CD4-positive, alpha-beta memory T cell (primary cell): ENCODE data around the gene ATXN2. TPM values are rescaled to one million over a fixed set of nuclear protein-coding genes. Genes with fewer than 3 reads are reported as not detected.

ENCODE experiments used
- CTCF ChIA-PET: fragments of 350-600 bp; sonication (Branson Sonifier 250); formaldehyde crosslinking; loops from one replicate; lab custom pipeline; 2021; ENCODE audit warnings: inconsistent platforms; ENCODE audit not compliant: partially characterized antibody; lab: Charles Lee
- POLR2A ChIA-PET: fragments of 350-600 bp; sonication (Branson Sonifier 250); formaldehyde crosslinking; loops from one replicate; lab custom pipeline; 2021; ENCODE audit not compliant: partially characterized antibody; lab: Charles Lee
- DNase-seq, 5 donors: peaks; one replicate each; pipeline versions ENCODE4 v3.0.0 to v3.0.0-alpha.2; 2020 to 2022; ENCODE audit warnings: mixed read lengths in 1 of 5
- H3K27ac ChIP-seq: one replicate; pipeline ENCODE4 v1.7.0; 2013; ENCODE audit warnings: low read depth, low read length
- H3K27me3 ChIP-seq: 2 replicates; pipeline ENCODE4 v1.7.0; 2013; ENCODE audit warnings: mild to moderate bottlenecking, low read length, moderate library complexity; ENCODE audit not compliant: insufficient read depth
- H3K36me3 ChIP-seq: 2 replicates; pipeline ENCODE4 v1.7.0; 2013; ENCODE audit warnings: mild to moderate bottlenecking, low read length, moderate library complexity; ENCODE audit not compliant: insufficient read depth
- H3K4me1 ChIP-seq: 2 replicates; pipeline ENCODE4 v1.7.0; 2013; ENCODE audit warnings: mild to moderate bottlenecking, low read length, moderate library complexity; ENCODE audit not compliant: insufficient read depth
- H3K4me3 ChIP-seq, 2 donors: one replicate each; pipeline ENCODE4 v1.7.0; 2013; ENCODE audit warnings: low read length in 2 of 2, mild to moderate bottlenecking in 1 of 2
- H3K9me3 ChIP-seq, 2 donors: one replicate each; pipeline ENCODE4 v1.7.0; 2013; ENCODE audit warnings: low read length in 2 of 2, control low read depth in 1 of 2; ENCODE audit not compliant: control insufficient read depth in 1 of 2
- H3K27ac Mint-ChIP-seq, 7 donors: one replicate each; pipeline ENCODE4 v1.8.0; 2020 to 2021; ENCODE audit warnings: mixed read lengths in 7 of 7, mild to moderate bottlenecking in 6 of 7, inconsistent platforms in 3 of 7, moderate library complexity in 3 of 7
- H3K27me3 Mint-ChIP-seq, 2 donors: one replicate each; pipeline ENCODE4 v1.8.0; 2020 to 2021; ENCODE audit warnings: mixed read lengths in 2 of 2
- H3K36me3 Mint-ChIP-seq, 2 donors: one replicate each; pipeline ENCODE4 v1.8.0; 2020 to 2021; ENCODE audit warnings: mixed read lengths in 2 of 2, inconsistent platforms in 1 of 2, mild to moderate bottlenecking in 1 of 2
- H3K4me1 Mint-ChIP-seq, 4 donors: one replicate each; pipeline ENCODE4 v1.8.0; 2020 to 2021; ENCODE audit warnings: mixed read lengths in 4 of 4, mild to moderate bottlenecking in 1 of 4
- H3K4me3 Mint-ChIP-seq, 8 donors: one replicate each; pipeline ENCODE4 v1.8.0; 2020 to 2021; ENCODE audit warnings: mixed read lengths in 8 of 8, mild to moderate bottlenecking in 7 of 8, moderate library complexity in 6 of 8, inconsistent platforms in 3 of 8
- H3K9me3 Mint-ChIP-seq, 8 donors: one replicate each; pipeline ENCODE4 v1.8.0; 2020 to 2021; ENCODE audit warnings: mixed read lengths in 8 of 8, mild to moderate bottlenecking in 5 of 8, inconsistent platforms in 3 of 8, moderate library complexity in 1 of 8
- intact Hi-C: fragments of 100-400 bp; cut with micrococcal nuclease; formaldehyde crosslinking; loops from one replicate; pipeline ENCODE4 v1.15.1; 2023
- polyA plus RNA-seq, 2 donors: library from polyadenylated mRNA; unstranded; fragments of 300-500 nt; fragmentation: Illumina TruSeq; gene quantifications; one replicate each; pipeline ENCODE4 v1.2.3, GENCODE V29; 2021
- total RNA-seq, 2 experiments: library from RNA; stranded (reverse); gene quantifications; one replicate each; pipeline ENCODE4 v1.2.3, GENCODE V29; 2021

ATXN2 gene
- total and polyA plus RNA-seq, 4 experiments from 2014 or later, result 11.0 to 74.8 (median 53.0) TPM

GRCh38 chr12:111440152-111440551 is 159.0 kb downstream of the ATXN2 start:
- peak overlapping the region; percentile 25 for H3K27ac ChIP-seq

GRCh38 chr12:111439657-111440151 is 159.4 kb downstream of the ATXN2 start:
- ChIA-PET CTCF (interaction anchor here (1.1 to 6.6 kb wide), 4 partner anchors 12 to 43 kb away, joined by 3 to 66 read pairs (median 4); no protein-coding TSS in a partner anchor), POLR2A (interaction anchor here (0.8 to 27.1 kb wide), 2 partner anchors 9 to 33 kb away, joined by 3 to 683 read pairs; partner anchors contain the start of gene SH2B3)
- no peak for DNase-seq
- H3K9me3 ChIP-seq, result no peaks in the 10 kb centered on the region
- Mint-ChIP-seq H3K4me3 (peak overlapping the region in 1 of 8 donors; percentile 34), H3K9me3 (no peaks in the 10 kb centered on the region), H3K4me1 (peaks cover 70 to 98% (median 84%) of the 10 kb centered on the region in 4 donors), H3K36me3 (peaks cover 10 to 24% of the 10 kb centered on the region in 2 donors), H3K27ac (peak overlapping the region; percentile 62 to 100 (median 88)), H3K27me3 (no peaks in the 10 kb centered on the region)
- H3K27me3 ChIP-seq, result no peaks in the 10 kb centered on the region
- H3K4me3 ChIP-seq, result no peak overlapping the region
- H3K36me3 ChIP-seq, result no peaks in the 10 kb centered on the region
- intact Hi-C loops, result no loop called here
- peaks cover 97% of the 10 kb centered on the region for H3K4me1 ChIP-seq
- peak overlapping the region; percentile 25 for H3K27ac ChIP-seq

More at GRCh38 chr12:111440152-111440551, 159.0 kb downstream of the ATXN2 start:
- Mint-ChIP-seq H3K4me3 (peak overlapping the region in 2 of 8 donors; percentile 34 to 52), H3K9me3 (no peaks in the 10 kb centered on the region), H3K36me3 (peaks cover 10 to 25% of the 10 kb centered on the region in 2 donors), H3K27me3 (no peaks in the 10 kb centered on the region), H3K27ac (peak overlapping the region; percentile 62 to 100 (median 85)), H3K4me1 (peaks cover 70 to 98% (median 84%) of the 10 kb centered on the region in 4 donors)
- ChIA-PET POLR2A (interaction anchor here (6.7 to 27.1 kb wide), 2 partner anchors 12 to 34 kb away, joined by 107 to 683 read pairs; partner anchors contain the start of gene SH2B3), CTCF (interaction anchor here (1.1 to 22.4 kb wide), 5 partner anchors 12 to 43 kb away, joined by 3 to 1282 read pairs (median 4); partner anchors contain the start of gene SH2B3)
- Histone ChIP-seq H3K27me3 (no peaks in the 10 kb centered on the region), H3K9me3 (no peaks in the 10 kb centered on the region), H3K4me3 (no peak overlapping the region), H3K4me1 (peaks cover 97% of the 10 kb centered on the region), H3K36me3 (no peaks in the 10 kb centered on the region)
- DNase-seq, result no peak
- intact Hi-C loops, result no loop called here

- no peaks in the 10 kb centered on the region for H3K36me3 ChIP-seq
- no peak overlapping the region for H3K4me3 ChIP-seq
- peak overlapping the region; percentile 98 for H3K27ac ChIP-seq
- no peaks in the 10 kb centered on the region for H3K9me3 ChIP-seq
- intact Hi-C loops, result no loop called here
- no peaks in the 10 kb centered on the region for H3K27me3 Mint-ChIP-seq
- H3K4me1 Mint-ChIP-seq, result peaks cover 69 to 98% (median 84%) of the 10 kb centered on the region in 4 donors
- ChIA-PET CTCF (interaction anchor here (1.7 to 7.1 kb wide), 3 partner anchors 12 to 42 kb away, joined by 5 to 99 read pairs (median 8); no protein-coding TSS in a partner anchor), POLR2A (interaction anchor here (0.9 to 27.1 kb wide), 3 partner anchors 9 to 32 kb away, joined by 3 to 683 read pairs (median 3); partner anchors contain the start of gene SH2B3)
- H3K9me3 Mint-ChIP-seq, result no peaks in the 10 kb centered on the region
- peak; percentile 47 to 78 (median 52) for DNase-seq
- H3K27me3 ChIP-seq, result no peaks in the 10 kb centered on the region
- H3K36me3 Mint-ChIP-seq, result peaks cover 10 to 21% of the 10 kb centered on the region in 2 donors
- H3K27ac Mint-ChIP-seq, result peak overlapping the region; percentile 85 to 100 (median 99)
- H3K4me1 ChIP-seq, result peaks cover 96% of the 10 kb centered on the region
- H3K4me3 Mint-ChIP-seq, result peak overlapping the region in 7 of 8 donors; percentile 29 to 91 (median 60)
Observed at GRCh38 chr12:111438481-111438880, 160.6 kb downstream of the ATXN2 start.

- H3K4me1 Mint-ChIP-seq, result peaks cover 66 to 98% (median 83%) of the 10 kb centered on the region in 4 donors
- Histone ChIP-seq H3K27ac (peak overlapping the region; percentile 98), H3K9me3 (no peaks in the 10 kb centered on the region), H3K4me1 (peaks cover 96% of the 10 kb centered on the region), H3K27me3 (no peaks in the 10 kb centered on the region), H3K4me3 (no peak overlapping the region), H3K36me3 (no peaks in the 10 kb centered on the region)
- no peaks in the 10 kb centered on the region for H3K9me3 Mint-ChIP-seq
- peak overlapping the region; percentile 98 to 100 (median 99) for H3K27ac Mint-ChIP-seq
- no peak for DNase-seq
- peak overlapping the region in 6 of 8 donors; percentile 45 to 91 (median 56) for H3K4me3 Mint-ChIP-seq
- CTCF ChIA-PET, result interaction anchor here (1.7 to 7.1 kb wide), 3 partner anchors 12 to 41 kb away, joined by 5 to 99 read pairs (median 8); no protein-coding TSS in a partner anchor
- peaks cover 9 to 23% of the 10 kb centered on the region in 2 donors for H3K36me3 Mint-ChIP-seq
- intact Hi-C loops, result no loop called here
- POLR2A ChIA-PET, result interaction anchor here (0.9 to 27.1 kb wide), 3 partner anchors 9 to 32 kb away, joined by 3 to 683 read pairs (median 3); partner anchors contain the start of gene SH2B3
- H3K27me3 Mint-ChIP-seq, result no peaks in the 10 kb centered on the region
Observed at GRCh38 chr12:111437816-111438454, 161.2 kb downstream of the ATXN2 start.

GRCh38 chr12:111436811-111437210 is 162.3 kb downstream of the ATXN2 start:
- H3K4me3 Mint-ChIP-seq, result peak overlapping the region; percentile 11 to 91 (median 62)
- Histone ChIP-seq H3K4me1 (peaks cover 96% of the 10 kb centered on the region), H3K4me3 (no peak overlapping the region), H3K9me3 (no peaks in the 10 kb centered on the region), H3K36me3 (no peaks in the 10 kb centered on the region), H3K27ac (peak overlapping the region; percentile 98), H3K27me3 (no peaks in the 10 kb centered on the region)
- DNase-seq, result no peak
- ChIA-PET POLR2A (interaction anchor here (1.5 to 27.1 kb wide), 2 partner anchors 12 to 30 kb away, joined by 3 to 683 read pairs; partner anchors contain the start of gene SH2B3), CTCF (interaction anchor here (1.9 to 7.1 kb wide), 2 partner anchors 13 to 32 kb away, joined by 8 to 99 read pairs; no protein-coding TSS in a partner anchor)
- H3K4me1 Mint-ChIP-seq, result peaks cover 67 to 98% (median 83%) of the 10 kb centered on the region in 4 donors
- no peaks in the 10 kb centered on the region for H3K9me3 Mint-ChIP-seq
- peaks cover 5 to 30% of the 10 kb centered on the region in 2 donors for H3K36me3 Mint-ChIP-seq
- intact Hi-C loops, result no loop called here
- H3K27ac Mint-ChIP-seq, result peak overlapping the region; percentile 98 to 100 (median 99)
- no peaks in the 10 kb centered on the region for H3K27me3 Mint-ChIP-seq

- intact Hi-C loops, result no loop called here
- H3K27ac ChIP-seq, result peak overlapping the region; percentile 98
- ChIA-PET CTCF (interaction anchor here (2.0 to 7.1 kb wide), 5 partner anchors 9 to 39 kb away, joined by 11 to 99 read pairs (median 38); partner anchors contain the start of gene SH2B3), POLR2A (interaction anchor here (1.6 to 27.1 kb wide), 5 partner anchors 11 to 689 kb away, joined by 3 to 683 read pairs (median 42); partner anchors contain the start of genes SH2B3 and TRAFD1)
- Mint-ChIP-seq H3K9me3 (no peaks in the 10 kb centered on the region), H3K4me1 (peaks cover 68 to 98% (median 83%) of the 10 kb centered on the region in 4 donors), H3K36me3 (peaks cover 5 to 32% of the 10 kb centered on the region in 2 donors), H3K27me3 (no peaks in the 10 kb centered on the region), H3K27ac (peak overlapping the region; percentile 98 to 100 (median 99)), H3K4me3 (peak overlapping the region; percentile 11 to 91 (median 68))
- no peaks in the 10 kb centered on the region for H3K27me3 ChIP-seq
- no peaks in the 10 kb centered on the region for H3K36me3 ChIP-seq
- H3K9me3 ChIP-seq, result no peaks in the 10 kb centered on the region
- peaks cover 96% of the 10 kb centered on the region for H3K4me1 ChIP-seq
- no peak overlapping the region for H3K4me3 ChIP-seq
- no peak for DNase-seq
Observed at GRCh38 chr12:111436266-111436665, 162.8 kb downstream of the ATXN2 start.
